Neural cell (in vitro differentiated cells): ENCODE results near the gene DOHH.

ENCODE experiments used
- EP300 ChIP-seq: fragments of 450-650 bp; conservative IDR thresholded peaks from 2 replicates; pipeline ENCODE4 v1.6.1; 2014; ENCODE audit warnings: antibody characterized with exemption, mild to moderate bottlenecking, moderate library complexity; ENCODE audit not compliant: poor library complexity, severe bottlenecking
- EZH2 ChIP-seq: fragments of 200-600, 300-800 bp; shearing (Covaris generic), sonication (generic); IDR thresholded peaks from 2 replicates; pipeline ENCODE4 v1.6.1; 2014; ENCODE audit warnings: antibody characterized with exemption, low read length, borderline replicate concordance, mild to moderate bottlenecking; ENCODE audit not compliant: insufficient read depth, poor library complexity, severe bottlenecking
- RAD21 ChIP-seq: fragments of 450-650 bp; conservative IDR thresholded peaks from 2 replicates; pipeline ENCODE4 v1.6.1; 2014; ENCODE audit warnings: antibody characterized with exemption, mild to moderate bottlenecking, moderate library complexity
- REST ChIP-seq: IDR thresholded peaks from 2 replicates; pipeline ENCODE4 v1.6.1; 2012; ENCODE audit warnings: borderline replicate concordance
- SMC3 ChIP-seq: fragments of 450-650 bp; conservative IDR thresholded peaks from 2 replicates; pipeline ENCODE4 v1.6.1; 2014; ENCODE audit warnings: antibody characterized with exemption, mild to moderate bottlenecking, moderate library complexity; ENCODE audit not compliant: poor library complexity
- TF ChIP-seq, protein P1 (sequence below): fragments of 450-650 bp; IDR thresholded peaks from 2 replicates; pipeline ENCODE4 v1.5.1; 2014; ENCODE audit warnings: antibody characterized with exemption, mild to moderate bottlenecking, moderate library complexity; ENCODE audit not compliant: poor library complexity, severe bottlenecking

DNA sequence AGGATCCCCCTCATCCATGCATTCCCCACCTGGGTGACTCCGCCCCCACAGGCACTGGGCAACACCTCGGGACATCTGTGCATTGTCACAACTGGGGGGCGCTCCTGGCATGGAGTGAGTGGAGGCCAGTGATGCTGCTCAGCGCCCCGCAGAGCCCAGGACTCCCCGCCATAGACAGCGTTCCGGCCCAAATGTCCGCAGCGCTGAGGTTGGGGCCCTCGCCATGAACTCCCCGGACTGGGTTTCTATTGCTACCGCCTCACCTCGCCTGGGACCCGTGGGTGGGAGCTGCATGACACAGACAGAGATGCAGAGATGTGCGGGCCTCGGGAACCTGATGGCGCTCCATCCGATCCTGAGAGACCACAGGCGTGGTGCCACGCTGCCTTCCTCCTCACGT lies 10.3 kb upstream of the DOHH start:
- TF ChIP-seq REST: no peak
- no peak for TF ChIP-seq EP300
- TF ChIP-seq, protein P1, sequence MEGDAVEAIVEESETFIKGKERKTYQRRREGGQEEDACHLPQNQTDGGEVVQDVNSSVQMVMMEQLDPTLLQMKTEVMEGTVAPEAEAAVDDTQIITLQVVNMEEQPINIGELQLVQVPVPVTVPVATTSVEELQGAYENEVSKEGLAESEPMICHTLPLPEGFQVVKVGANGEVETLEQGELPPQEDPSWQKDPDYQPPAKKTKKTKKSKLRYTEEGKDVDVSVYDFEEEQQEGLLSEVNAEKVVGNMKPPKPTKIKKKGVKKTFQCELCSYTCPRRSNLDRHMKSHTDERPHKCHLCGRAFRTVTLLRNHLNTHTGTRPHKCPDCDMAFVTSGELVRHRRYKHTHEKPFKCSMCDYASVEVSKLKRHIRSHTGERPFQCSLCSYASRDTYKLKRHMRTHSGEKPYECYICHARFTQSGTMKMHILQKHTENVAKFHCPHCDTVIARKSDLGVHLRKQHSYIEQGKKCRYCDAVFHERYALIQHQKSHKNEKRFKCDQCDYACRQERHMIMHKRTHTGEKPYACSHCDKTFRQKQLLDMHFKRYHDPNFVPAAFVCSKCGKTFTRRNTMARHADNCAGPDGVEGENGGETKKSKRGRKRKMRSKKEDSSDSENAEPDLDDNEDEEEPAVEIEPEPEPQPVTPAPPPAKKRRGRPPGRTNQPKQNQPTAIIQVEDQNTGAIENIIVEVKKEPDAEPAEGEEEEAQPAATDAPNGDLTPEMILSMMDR: no peak
- no peak for TF ChIP-seq EZH2
- no peak for TF ChIP-seq RAD21
- no peak for TF ChIP-seq SMC3
